ENCODE data around the gene ADORA3. TPM values are rescaled to one million over a fixed set of nuclear protein-coding genes. Genes with fewer than 3 reads are reported as not detected.

Gene ADORA3
- total RNA-seq, 1 donor from 2014 or later, result not detected

DNA sequence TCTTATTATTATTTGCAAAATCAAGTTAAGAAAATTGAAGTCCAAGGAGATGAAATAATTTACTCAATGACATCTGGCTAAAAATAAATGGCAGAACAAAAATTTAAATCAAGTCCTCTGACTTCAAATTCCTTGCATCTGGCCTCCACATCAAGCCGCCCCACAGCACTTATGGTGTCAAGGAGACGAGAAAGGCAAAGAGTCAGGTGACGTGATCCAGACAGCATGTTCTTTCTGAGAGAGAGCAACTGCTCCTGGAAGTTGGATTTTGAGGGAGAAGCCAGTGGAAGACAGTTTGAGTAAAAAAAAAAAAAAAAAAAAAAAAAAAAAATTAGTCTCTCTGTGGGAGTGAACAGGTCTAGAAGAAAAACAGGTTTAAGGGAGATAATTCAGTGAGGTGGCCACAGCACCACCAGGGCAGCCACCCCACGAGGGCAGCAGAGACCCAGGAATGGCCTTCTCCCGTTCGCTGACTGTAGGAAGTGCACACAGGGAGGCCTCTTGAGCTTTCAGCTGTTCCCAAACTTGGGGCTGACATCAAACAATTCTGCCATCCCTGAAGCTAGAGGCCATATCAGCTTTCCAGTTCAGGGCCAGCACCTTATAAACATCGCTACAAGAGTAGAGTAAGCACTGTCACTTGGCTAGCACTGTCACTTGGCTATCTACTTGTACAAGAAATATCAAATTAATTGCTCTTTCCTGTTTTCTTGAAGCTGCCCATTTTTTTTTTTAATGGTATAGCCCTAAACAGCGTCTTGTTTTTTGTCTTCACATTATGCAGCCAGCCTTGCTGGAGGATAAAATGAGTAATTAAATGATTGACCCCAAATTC, 21.8 kb downstream of the ADORA3 start:
- Mint-ChIP-seq H3K4me1 (no peaks in the 10 kb centered on the region), H3K27me3 (ENCODE audit: insufficient read depth, low read depth) (no peaks in the 10 kb centered on the region), H3K36me3 (no peaks in the 10 kb centered on the region), H3K9me3 (no peaks in the 10 kb centered on the region), H3K4me3 (no peak overlapping the region), H3K27ac (no peak overlapping the region)
- Histone ChIP-seq H3K36me3 (no peaks in the 10 kb centered on the region), H3K4me3 (no peak overlapping the region), H4K20me1 (ENCODE audit: low read depth) (no peaks in the 10 kb centered on the region), H3K27ac (no peak overlapping the region), H3K4me2 (no peak overlapping the region), H3F3A (ENCODE audit: low read depth) (no peaks in the 10 kb centered on the region), H2AFZ (replicated peaks) (no peak overlapping the region), H3K9me3 (ENCODE audit: low read depth) (no peaks in the 10 kb centered on the region), H3K9ac (no peak overlapping the region), H3K79me2 (ENCODE audit: low read depth) (no peaks in the 10 kb centered on the region), H3K27me3 (no peaks in the 10 kb centered on the region), H3K4me1 (peaks cover 7% of the 10 kb centered on the region)
- no peak for TF ChIP-seq EZH2phosphoT487 (IDR thresholded peaks at IDR 0.05)
- TF ChIP-seq, protein P1, sequence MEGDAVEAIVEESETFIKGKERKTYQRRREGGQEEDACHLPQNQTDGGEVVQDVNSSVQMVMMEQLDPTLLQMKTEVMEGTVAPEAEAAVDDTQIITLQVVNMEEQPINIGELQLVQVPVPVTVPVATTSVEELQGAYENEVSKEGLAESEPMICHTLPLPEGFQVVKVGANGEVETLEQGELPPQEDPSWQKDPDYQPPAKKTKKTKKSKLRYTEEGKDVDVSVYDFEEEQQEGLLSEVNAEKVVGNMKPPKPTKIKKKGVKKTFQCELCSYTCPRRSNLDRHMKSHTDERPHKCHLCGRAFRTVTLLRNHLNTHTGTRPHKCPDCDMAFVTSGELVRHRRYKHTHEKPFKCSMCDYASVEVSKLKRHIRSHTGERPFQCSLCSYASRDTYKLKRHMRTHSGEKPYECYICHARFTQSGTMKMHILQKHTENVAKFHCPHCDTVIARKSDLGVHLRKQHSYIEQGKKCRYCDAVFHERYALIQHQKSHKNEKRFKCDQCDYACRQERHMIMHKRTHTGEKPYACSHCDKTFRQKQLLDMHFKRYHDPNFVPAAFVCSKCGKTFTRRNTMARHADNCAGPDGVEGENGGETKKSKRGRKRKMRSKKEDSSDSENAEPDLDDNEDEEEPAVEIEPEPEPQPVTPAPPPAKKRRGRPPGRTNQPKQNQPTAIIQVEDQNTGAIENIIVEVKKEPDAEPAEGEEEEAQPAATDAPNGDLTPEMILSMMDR (IDR thresholded peaks at IDR 0.05), result peak; percentile 69
- no peak for TF ChIP-seq EZH2 (IDR thresholded peaks at IDR 0.05)
- peak; percentile 79 for DNase-seq (ENCODE audit: low spot score)

DNA sequence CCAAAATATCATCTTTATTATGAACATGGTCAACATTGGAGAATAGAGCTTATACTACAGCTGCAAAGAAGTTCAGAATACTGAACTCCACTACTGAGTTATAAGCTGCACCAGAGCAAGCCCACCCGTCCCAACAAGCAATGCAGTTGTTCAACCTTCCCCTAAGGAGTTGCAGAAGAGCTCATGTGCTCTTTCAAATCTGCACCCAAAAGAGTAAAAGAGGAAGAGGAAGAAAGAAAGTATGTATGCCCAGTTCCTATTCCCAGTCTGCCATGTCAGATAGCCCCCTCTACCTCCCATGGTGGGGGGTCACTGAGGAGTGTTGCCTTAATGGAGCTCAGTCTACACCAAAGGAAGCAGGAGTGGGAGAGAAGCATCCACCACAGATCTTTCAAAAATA, 22.8 kb downstream of the ADORA3 start:
- Histone ChIP-seq H3K4me3 (no peak overlapping the region), H3K4me2 (no peak overlapping the region), H3K4me1 (peaks cover 8% of the 10 kb centered on the region), H3K36me3 (no peaks in the 10 kb centered on the region), H3K9ac (no peak overlapping the region), H3F3A (ENCODE audit: low read depth) (no peaks in the 10 kb centered on the region), H3K9me3 (ENCODE audit: low read depth) (no peaks in the 10 kb centered on the region), H2AFZ (replicated peaks) (no peak overlapping the region), H3K27me3 (no peaks in the 10 kb centered on the region), H3K79me2 (ENCODE audit: low read depth) (no peaks in the 10 kb centered on the region), H4K20me1 (ENCODE audit: low read depth) (no peaks in the 10 kb centered on the region), H3K27ac (no peak overlapping the region)
- Mint-ChIP-seq H3K9me3 (no peaks in the 10 kb centered on the region), H3K27me3 (ENCODE audit: insufficient read depth, low read depth) (no peaks in the 10 kb centered on the region), H3K4me1 (no peaks in the 10 kb centered on the region), H3K27ac (no peak overlapping the region), H3K4me3 (no peak overlapping the region), H3K36me3 (no peaks in the 10 kb centered on the region)
- TF ChIP-seq EZH2phosphoT487 (IDR thresholded peaks at IDR 0.05) (no peak), EZH2 (IDR thresholded peaks at IDR 0.05) (no peak)
- TF ChIP-seq, protein P1 (IDR thresholded peaks at IDR 0.05), result no peak
- DNase-seq (ENCODE audit: low spot score), result no peak

DNA sequence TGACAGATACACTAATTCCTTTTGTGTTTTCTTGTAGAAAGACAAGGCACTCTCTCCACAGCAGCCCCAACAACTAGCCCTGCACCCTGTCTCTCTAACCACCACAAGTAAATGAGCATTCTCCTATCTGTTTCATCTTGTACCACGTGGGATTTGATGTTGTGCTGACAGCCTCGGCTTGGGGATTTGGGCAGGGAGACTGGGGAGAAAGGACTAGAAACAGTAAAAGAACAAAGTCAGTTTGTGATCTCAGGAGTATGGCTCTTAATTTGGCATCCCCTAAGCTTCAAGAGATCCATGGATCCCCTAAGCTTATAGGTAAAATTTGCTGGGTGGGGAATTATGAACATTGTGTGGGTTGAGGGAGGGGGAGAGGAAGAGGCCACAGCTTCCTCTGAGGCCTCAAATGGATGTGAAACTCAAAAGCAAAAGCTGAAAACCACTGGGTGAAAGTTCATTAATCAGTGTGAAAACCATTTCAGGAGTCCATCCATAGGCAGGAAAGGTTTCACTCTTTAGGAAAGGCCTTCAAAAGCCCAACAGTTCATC, 26.6 kb downstream of the ADORA3 start:
- H3K9ac ChIP-seq, result no peak overlapping the region
- Mint-ChIP-seq H3K27me3 (ENCODE audit: insufficient read depth, low read depth) (no peaks in the 10 kb centered on the region), H3K4me3 (no peak overlapping the region), H3K36me3 (no peaks in the 10 kb centered on the region), H3K4me1 (no peaks in the 10 kb centered on the region), H3K9me3 (no peaks in the 10 kb centered on the region), H3K27ac (no peak overlapping the region)
- H3K36me3 ChIP-seq, result no peaks in the 10 kb centered on the region
- H3K27me3 ChIP-seq, result no peaks in the 10 kb centered on the region
- DNase-seq (ENCODE audit: low spot score), result no peak
- H4K20me1 ChIP-seq (ENCODE audit: low read depth), result no peaks in the 10 kb centered on the region
- no peak overlapping the region for H3K4me3 ChIP-seq
- H3K79me2 ChIP-seq (ENCODE audit: low read depth), result no peaks in the 10 kb centered on the region
- peaks cover 8% of the 10 kb centered on the region for H3K4me1 ChIP-seq
- no peak overlapping the region for H3K27ac ChIP-seq
- no peaks in the 10 kb centered on the region for H3F3A ChIP-seq (ENCODE audit: low read depth)
- no peak for TF ChIP-seq EZH2phosphoT487 (IDR thresholded peaks at IDR 0.05)
- TF ChIP-seq, protein P1 (IDR thresholded peaks at IDR 0.05), result no peak
- no peak overlapping the region for H2AFZ ChIP-seq (replicated peaks)
- no peak overlapping the region for H3K4me2 ChIP-seq
- H3K9me3 ChIP-seq (ENCODE audit: low read depth), result no peaks in the 10 kb centered on the region
